Measurements from ENCODE around the gene HIVEP3.
"Not testable (repeated sequence)": the region's sequence is repeated elsewhere in the genome, so short reads cannot be mapped to it uniquely, and the experiment has no call there.

HIVEP3 gene

DNA sequence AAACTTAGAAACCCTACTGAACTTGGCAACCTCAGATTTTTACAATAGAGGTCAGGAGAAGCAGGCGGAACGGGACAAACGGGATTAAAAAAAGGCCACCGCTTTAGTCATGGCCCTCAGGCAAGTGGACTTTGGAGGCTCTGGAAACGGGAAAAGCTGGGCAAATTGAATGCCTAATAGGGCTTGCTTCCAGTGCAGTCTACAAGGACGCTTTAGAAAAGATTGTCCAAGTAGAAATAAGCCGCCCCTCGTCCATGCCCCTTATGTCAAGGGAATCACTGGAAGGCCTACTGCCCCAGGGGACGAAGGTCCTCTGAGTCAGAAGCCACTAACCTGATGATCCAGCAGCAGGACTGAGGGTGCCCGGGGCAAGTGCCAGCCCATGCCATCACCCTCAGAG, 27.2 kb upstream of the HIVEP3 start:
- H3K9ac ChIP-seq (ENCODE audit: low read length in 2 of 2); H3K36me3 ChIP-seq (ENCODE audit: control insufficient read depth in 2 of 2, insufficient read depth in 2 of 2, low read length in 2 of 2); H3K27ac ChIP-seq (ENCODE audit: low read length); H3K4me3 ChIP-seq (ENCODE audit: low read length in 2 of 2); H3K27me3 ChIP-seq (ENCODE audit: control insufficient read depth in 1 of 2, insufficient read depth in 2 of 2, low read length in 2 of 2); H3K9me3 ChIP-seq (ENCODE audit: control insufficient read depth in 2 of 2, low read length in 2 of 2); H3K4me1 ChIP-seq (ENCODE audit: control insufficient read depth, insufficient read depth, low read length): not testable (repeated sequence)

DNA sequence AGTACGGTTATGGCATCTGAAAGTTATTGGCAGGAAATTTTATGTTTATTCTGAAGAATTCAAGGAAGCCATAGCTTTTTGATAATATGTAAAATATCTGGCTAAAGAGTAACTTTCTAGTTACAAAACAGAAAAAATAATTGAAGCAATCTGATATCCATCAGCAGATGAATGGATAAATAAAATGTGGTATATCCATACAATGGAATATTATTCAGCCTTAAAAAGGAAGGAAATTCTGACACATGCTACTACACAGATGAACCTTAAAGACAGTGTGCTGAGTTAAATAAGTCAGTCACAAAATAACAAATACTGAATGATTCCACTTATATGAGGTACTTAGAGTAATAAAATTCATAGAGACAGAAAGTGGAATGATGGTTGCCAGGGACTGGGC, 25.0 kb upstream of the HIVEP3 start:
- H3K9ac ChIP-seq (ENCODE audit: low read length in 2 of 2): no peak overlapping the region
- no peaks in the 10 kb centered on the region for H3K4me1 ChIP-seq (ENCODE audit: control insufficient read depth, insufficient read depth, low read length)
- H3K4me3 ChIP-seq (ENCODE audit: low read length in 2 of 2): no peak overlapping the region
- no peaks in the 10 kb centered on the region for H3K27me3 ChIP-seq (ENCODE audit: control insufficient read depth in 1 of 2, insufficient read depth in 2 of 2, low read length in 2 of 2)
- H3K9me3 ChIP-seq (ENCODE audit: control insufficient read depth in 2 of 2, low read length in 2 of 2): peaks cover 0 to 2% of the 10 kb centered on the region in 2 donors
- no peak overlapping the region for H3K27ac ChIP-seq (ENCODE audit: low read length)
- no peaks in the 10 kb centered on the region for H3K36me3 ChIP-seq (ENCODE audit: control insufficient read depth in 2 of 2, insufficient read depth in 2 of 2, low read length in 2 of 2)

DNA sequence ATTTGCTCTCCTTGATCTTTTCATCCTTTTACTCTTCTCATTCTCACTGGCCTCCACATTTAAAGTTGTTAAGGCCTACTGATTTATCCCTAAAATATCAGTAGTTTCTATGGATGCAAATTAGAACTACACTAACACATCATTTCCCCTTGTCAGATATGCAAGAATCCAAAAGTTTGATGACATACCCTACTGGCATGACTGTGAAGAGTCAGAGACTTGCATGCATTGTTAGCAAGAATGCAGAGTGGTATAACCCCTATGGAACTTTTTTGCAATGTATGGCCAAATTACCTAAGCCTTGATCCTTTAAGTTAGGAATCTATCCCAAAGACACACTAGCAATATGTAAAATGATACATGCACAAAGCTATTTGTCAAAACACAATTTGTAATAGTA, 23.6 kb upstream of the HIVEP3 start:
- Histone ChIP-seq H3K36me3 (ENCODE audit: control insufficient read depth in 2 of 2, insufficient read depth in 2 of 2, low read length in 2 of 2) (no peaks in the 10 kb centered on the region), H3K4me3 (ENCODE audit: low read length in 2 of 2) (no peak overlapping the region), H3K9me3 (ENCODE audit: control insufficient read depth in 2 of 2, low read length in 2 of 2) (peaks cover 0 to 2% of the 10 kb centered on the region in 2 donors), H3K4me1 (ENCODE audit: control insufficient read depth, insufficient read depth, low read length) (no peaks in the 10 kb centered on the region), H3K9ac (ENCODE audit: low read length in 2 of 2) (no peak overlapping the region), H3K27ac (ENCODE audit: low read length) (no peak overlapping the region), H3K27me3 (ENCODE audit: control insufficient read depth in 1 of 2, insufficient read depth in 2 of 2, low read length in 2 of 2) (no peaks in the 10 kb centered on the region)

DNA sequence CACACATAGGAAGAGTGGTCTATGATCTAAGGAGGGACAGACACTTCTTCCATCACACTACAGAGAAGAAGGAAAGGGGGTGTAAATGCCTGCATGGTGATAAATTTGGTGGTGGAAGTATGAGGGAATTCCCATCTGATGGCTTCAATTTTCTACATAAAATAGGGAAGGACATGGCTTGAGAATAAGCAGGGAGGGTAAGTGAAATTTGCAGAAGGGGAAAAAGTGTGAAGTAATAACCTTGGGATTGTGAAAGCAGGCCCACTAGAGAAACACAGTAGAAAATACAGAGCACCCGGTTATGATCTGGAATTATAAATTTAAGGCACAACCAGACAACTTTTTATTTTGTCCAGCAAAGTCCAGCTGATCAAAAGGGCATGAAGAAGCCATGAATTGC, 22.7 kb upstream of the HIVEP3 start:
- no peaks in the 10 kb centered on the region for H3K36me3 ChIP-seq (ENCODE audit: control insufficient read depth in 2 of 2, insufficient read depth in 2 of 2, low read length in 2 of 2)
- H3K4me1 ChIP-seq (ENCODE audit: control insufficient read depth, insufficient read depth, low read length): no peaks in the 10 kb centered on the region

DNA sequence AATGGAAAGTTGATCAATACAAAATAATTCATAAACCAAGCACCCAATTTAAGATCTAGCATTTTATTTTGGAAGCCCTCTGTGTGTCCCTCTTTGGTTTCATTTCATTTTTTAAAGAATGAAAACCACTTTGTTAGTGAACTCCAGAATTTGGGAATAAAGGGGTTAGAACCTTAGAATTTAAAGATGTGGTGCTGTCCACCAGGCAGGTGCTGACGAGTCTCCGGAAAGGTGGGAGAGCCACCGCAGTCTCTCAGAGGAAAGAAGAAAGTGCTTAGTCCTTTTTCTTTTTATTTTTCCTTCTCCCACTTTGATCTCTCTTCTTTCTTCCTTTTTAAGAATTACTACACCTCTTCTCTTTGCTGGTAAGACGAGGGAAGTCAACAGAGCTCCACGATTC, 20.5 kb upstream of the HIVEP3 start:
- no peaks in the 10 kb centered on the region for H3K27me3 ChIP-seq (ENCODE audit: control insufficient read depth in 1 of 2, insufficient read depth in 2 of 2, low read length in 2 of 2)
- no peaks in the 10 kb centered on the region for H3K4me1 ChIP-seq (ENCODE audit: control insufficient read depth, insufficient read depth, low read length)
- H3K36me3 ChIP-seq (ENCODE audit: control insufficient read depth in 2 of 2, insufficient read depth in 2 of 2, low read length in 2 of 2): no peaks in the 10 kb centered on the region
- H3K9me3 ChIP-seq (ENCODE audit: control insufficient read depth in 2 of 2, low read length in 2 of 2): peaks cover 0 to 2% of the 10 kb centered on the region in 2 donors
- no peak overlapping the region for H3K4me3 ChIP-seq (ENCODE audit: low read length in 2 of 2)
- H3K27ac ChIP-seq (ENCODE audit: low read length): no peak overlapping the region
- no peak overlapping the region for H3K9ac ChIP-seq (ENCODE audit: low read length in 2 of 2)

More for the DNA sequence above, 22.7 kb upstream of the HIVEP3 start:
- Histone ChIP-seq H3K27me3 (ENCODE audit: control insufficient read depth in 1 of 2, insufficient read depth in 2 of 2, low read length in 2 of 2) (no peaks in the 10 kb centered on the region), H3K4me3 (ENCODE audit: low read length in 2 of 2) (no peak overlapping the region), H3K9me3 (ENCODE audit: control insufficient read depth in 2 of 2, low read length in 2 of 2) (peaks cover 0 to 2% of the 10 kb centered on the region in 2 donors), H3K9ac (ENCODE audit: low read length in 2 of 2) (no peak overlapping the region), H3K27ac (ENCODE audit: low read length) (no peak overlapping the region)

DNA sequence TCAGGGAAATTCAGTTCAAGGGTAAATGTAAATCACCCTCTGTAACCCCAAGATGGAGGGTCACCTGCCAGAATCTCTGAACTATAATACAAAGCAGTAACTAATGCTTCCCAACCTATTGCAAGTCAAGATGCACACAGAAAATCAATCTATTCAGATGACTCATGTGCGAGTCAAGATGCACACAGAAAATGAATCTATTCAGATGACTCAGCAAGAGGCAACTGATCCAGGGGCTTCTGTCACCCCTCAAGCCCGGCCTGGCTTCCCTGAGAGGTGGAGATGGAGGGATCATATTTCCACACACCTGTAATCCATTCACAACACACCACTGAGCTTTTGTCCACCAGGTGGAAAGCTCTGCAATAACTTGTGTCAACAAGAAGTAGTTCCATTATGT, 17.4 kb upstream of the HIVEP3 start:
- Histone ChIP-seq H3K9ac (ENCODE audit: low read length in 2 of 2) (no peak overlapping the region), H3K9me3 (ENCODE audit: control insufficient read depth in 2 of 2, low read length in 2 of 2) (peaks cover 0 to 4% of the 10 kb centered on the region in 2 donors), H3K4me3 (ENCODE audit: low read length in 2 of 2) (no peak overlapping the region), H3K4me1 (ENCODE audit: control insufficient read depth, insufficient read depth, low read length) (no peaks in the 10 kb centered on the region), H3K27ac (ENCODE audit: low read length) (no peak overlapping the region), H3K27me3 (ENCODE audit: control insufficient read depth in 1 of 2, insufficient read depth in 2 of 2, low read length in 2 of 2) (no peaks in the 10 kb centered on the region), H3K36me3 (ENCODE audit: control insufficient read depth in 2 of 2, insufficient read depth in 2 of 2, low read length in 2 of 2) (no peaks in the 10 kb centered on the region)

DNA sequence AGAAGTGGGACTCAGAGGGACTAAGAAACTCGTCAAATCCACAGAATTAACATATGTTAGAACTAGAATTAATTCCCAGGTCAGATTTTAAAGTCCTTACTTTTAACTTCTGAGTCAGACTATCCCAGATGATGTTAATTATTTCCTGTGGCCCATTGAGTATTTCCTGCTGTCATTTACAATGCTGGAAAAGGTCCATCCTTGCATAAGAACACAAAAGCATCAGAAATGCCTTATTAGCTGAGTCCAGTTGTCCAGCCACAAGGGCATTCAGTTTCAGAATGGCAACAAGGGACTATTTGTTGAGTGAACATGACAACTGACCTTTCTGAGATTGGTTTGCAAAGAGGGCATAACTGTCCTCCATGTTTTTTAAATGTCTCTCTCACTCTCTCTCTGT, 16.5 kb upstream of the HIVEP3 start:
- no peak overlapping the region for H3K4me3 ChIP-seq (ENCODE audit: low read length in 2 of 2)
- no peaks in the 10 kb centered on the region for H3K4me1 ChIP-seq (ENCODE audit: control insufficient read depth, insufficient read depth, low read length)
- H3K27me3 ChIP-seq (ENCODE audit: control insufficient read depth in 1 of 2, insufficient read depth in 2 of 2, low read length in 2 of 2): no peaks in the 10 kb centered on the region
- H3K27ac ChIP-seq (ENCODE audit: low read length): no peak overlapping the region
- H3K9ac ChIP-seq (ENCODE audit: low read length in 2 of 2): no peak overlapping the region
- H3K36me3 ChIP-seq (ENCODE audit: control insufficient read depth in 2 of 2, insufficient read depth in 2 of 2, low read length in 2 of 2): no peaks in the 10 kb centered on the region
- peaks cover 0 to 4% of the 10 kb centered on the region in 2 donors for H3K9me3 ChIP-seq (ENCODE audit: control insufficient read depth in 2 of 2, low read length in 2 of 2)

DNA sequence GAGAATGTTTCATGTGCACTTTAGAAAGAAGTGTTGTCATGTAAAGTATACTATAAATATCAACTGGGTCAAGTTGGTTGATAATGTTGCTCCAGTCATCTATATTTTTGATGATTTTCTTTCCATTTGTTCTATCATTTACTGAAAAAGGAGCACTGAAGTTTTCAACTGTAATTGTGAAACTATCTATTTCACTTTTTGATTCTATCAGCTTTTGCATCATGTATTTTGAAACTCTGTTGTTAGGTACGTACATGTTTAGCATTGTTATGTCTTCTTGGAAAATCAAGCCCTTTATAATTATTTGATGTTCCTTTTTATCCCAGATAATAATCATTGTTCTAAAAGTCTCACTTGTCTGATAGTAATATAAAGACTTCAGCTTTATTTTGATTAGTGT, 14.4 kb upstream of the HIVEP3 start:
- Histone ChIP-seq H3K27me3 (ENCODE audit: control insufficient read depth in 1 of 2, insufficient read depth in 2 of 2, low read length in 2 of 2) (no peaks in the 10 kb centered on the region), H3K9ac (ENCODE audit: low read length in 2 of 2) (no peak overlapping the region), H3K27ac (ENCODE audit: low read length) (no peak overlapping the region), H3K4me3 (ENCODE audit: low read length in 2 of 2) (no peak overlapping the region), H3K9me3 (ENCODE audit: control insufficient read depth in 2 of 2, low read length in 2 of 2) (peaks cover 0 to 4% of the 10 kb centered on the region in 2 donors), H3K4me1 (ENCODE audit: control insufficient read depth, insufficient read depth, low read length) (no peaks in the 10 kb centered on the region), H3K36me3 (ENCODE audit: control insufficient read depth in 2 of 2, insufficient read depth in 2 of 2, low read length in 2 of 2) (no peaks in the 10 kb centered on the region)

DNA sequence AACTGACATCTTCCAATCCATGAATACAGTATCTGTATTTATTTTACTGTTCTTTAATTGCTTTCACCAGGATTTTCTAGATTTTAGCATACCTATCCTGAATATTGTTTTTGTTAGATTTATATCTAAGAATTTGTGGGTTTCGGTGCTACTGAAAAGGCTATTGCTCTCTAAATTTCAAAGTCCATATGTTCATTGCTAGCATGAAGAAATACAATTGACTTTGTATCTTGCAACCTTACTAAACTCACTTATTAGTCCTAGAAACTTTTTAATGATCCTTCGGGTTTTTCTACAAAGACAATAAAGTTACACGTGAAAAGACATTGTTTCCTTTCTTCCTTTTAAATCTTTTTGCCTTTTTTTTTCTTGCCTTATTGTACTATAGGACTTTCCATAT, 12.9 kb upstream of the HIVEP3 start:
- H3K27me3 ChIP-seq (ENCODE audit: control insufficient read depth in 1 of 2, insufficient read depth in 2 of 2, low read length in 2 of 2): no peaks in the 10 kb centered on the region
- no peak overlapping the region for H3K9ac ChIP-seq (ENCODE audit: low read length in 2 of 2)
- no peak overlapping the region for H3K4me3 ChIP-seq (ENCODE audit: low read length in 2 of 2)
- H3K4me1 ChIP-seq (ENCODE audit: control insufficient read depth, insufficient read depth, low read length): no peaks in the 10 kb centered on the region
- no peak overlapping the region for H3K27ac ChIP-seq (ENCODE audit: low read length)
- H3K9me3 ChIP-seq (ENCODE audit: control insufficient read depth in 2 of 2, low read length in 2 of 2): peaks cover 0 to 4% of the 10 kb centered on the region in 2 donors
- no peaks in the 10 kb centered on the region for H3K36me3 ChIP-seq (ENCODE audit: control insufficient read depth in 2 of 2, insufficient read depth in 2 of 2, low read length in 2 of 2)

DNA sequence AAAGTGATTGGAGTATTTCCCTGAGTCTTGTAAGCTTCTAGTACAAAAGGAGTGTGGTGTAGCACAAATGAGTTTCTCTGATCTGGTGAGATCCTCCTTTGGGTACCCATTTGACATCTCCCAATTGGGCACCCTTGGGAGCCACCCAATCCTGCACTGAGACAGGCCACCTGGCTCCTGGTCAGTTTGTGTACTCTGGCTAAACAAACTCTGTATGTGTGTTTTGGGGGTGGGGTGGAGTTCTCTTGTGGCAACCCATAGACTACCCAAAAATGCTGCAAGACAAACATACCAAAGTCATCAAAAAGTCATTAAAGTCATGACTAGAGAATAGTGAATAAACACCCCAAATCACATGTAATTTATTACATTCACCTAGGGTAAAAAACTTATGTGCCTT, 8.4 kb upstream of the HIVEP3 start:
- H3K4me1 ChIP-seq (ENCODE audit: control insufficient read depth, insufficient read depth, low read length): no peaks in the 10 kb centered on the region
- no peak overlapping the region for H3K4me3 ChIP-seq (ENCODE audit: low read length in 2 of 2)
- H3K9me3 ChIP-seq (ENCODE audit: control insufficient read depth in 2 of 2, low read length in 2 of 2): peaks cover 0 to 2% of the 10 kb centered on the region in 2 donors
- no peak overlapping the region for H3K27ac ChIP-seq (ENCODE audit: low read length)
- H3K27me3 ChIP-seq (ENCODE audit: control insufficient read depth in 1 of 2, insufficient read depth in 2 of 2, low read length in 2 of 2): no peaks in the 10 kb centered on the region
- no peak overlapping the region for H3K9ac ChIP-seq (ENCODE audit: low read length in 2 of 2)
- no peaks in the 10 kb centered on the region for H3K36me3 ChIP-seq (ENCODE audit: control insufficient read depth in 2 of 2, insufficient read depth in 2 of 2, low read length in 2 of 2)

DNA sequence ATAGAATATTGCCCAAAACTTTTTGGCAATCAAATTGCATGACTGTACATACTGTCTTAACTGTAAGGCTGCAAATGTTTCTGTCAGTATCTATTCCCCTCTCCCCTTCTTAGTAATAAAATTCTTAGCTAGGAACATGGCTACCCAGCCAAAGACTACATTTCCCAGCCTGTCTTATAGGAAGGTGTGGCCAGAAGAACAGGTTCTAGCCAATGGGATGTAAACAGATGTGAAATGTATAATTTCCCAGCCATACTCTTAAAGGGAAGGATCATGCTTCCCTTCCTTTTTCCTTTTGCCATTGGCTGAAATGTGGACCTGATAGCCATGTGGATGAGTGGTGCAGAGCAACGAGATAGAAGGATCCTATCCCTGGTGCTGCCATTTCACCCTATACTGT, 7.0 kb upstream of the HIVEP3 start:
- Histone ChIP-seq H3K36me3 (ENCODE audit: control insufficient read depth in 2 of 2, insufficient read depth in 2 of 2, low read length in 2 of 2) (no peaks in the 10 kb centered on the region), H3K4me1 (ENCODE audit: control insufficient read depth, insufficient read depth, low read length) (no peaks in the 10 kb centered on the region), H3K27me3 (ENCODE audit: control insufficient read depth in 1 of 2, insufficient read depth in 2 of 2, low read length in 2 of 2) (no peaks in the 10 kb centered on the region), H3K27ac (ENCODE audit: low read length) (no peak overlapping the region), H3K4me3 (ENCODE audit: low read length in 2 of 2) (no peak overlapping the region), H3K9ac (ENCODE audit: low read length in 2 of 2) (no peak overlapping the region), H3K9me3 (ENCODE audit: control insufficient read depth in 2 of 2, low read length in 2 of 2) (peaks cover 0 to 2% of the 10 kb centered on the region in 2 donors)

All from stomach smooth muscle (tissue), 2 donors.